ENCODE results near the gene ZNF827.

GRCh38 chr4:145899886-145900460 lies 38.6 kb downstream of the ZNF827 start:
- no peak for TF ChIP-seq SUZ12 (IDR thresholded peaks at IDR 0.05; ENCODE audit: extremely low read depth, insufficient read depth, insufficient read length)
- TF ChIP-seq ZNF274 (IDR thresholded peaks at IDR 0.05; ENCODE audit: low read depth, low read length), result no peak

Measured in NT2/D1 (cell line).